GM19035 (cell line): ENCODE data around the gene OLIG2.

Experiments
- ATAC-seq: cut with Tn5 transposase; IDR thresholded peaks from one replicate; pipeline ENCODE4 v1.9.1; 2021; ENCODE audit not compliant: unreplicated experiment

Gene OLIG2

DNA sequence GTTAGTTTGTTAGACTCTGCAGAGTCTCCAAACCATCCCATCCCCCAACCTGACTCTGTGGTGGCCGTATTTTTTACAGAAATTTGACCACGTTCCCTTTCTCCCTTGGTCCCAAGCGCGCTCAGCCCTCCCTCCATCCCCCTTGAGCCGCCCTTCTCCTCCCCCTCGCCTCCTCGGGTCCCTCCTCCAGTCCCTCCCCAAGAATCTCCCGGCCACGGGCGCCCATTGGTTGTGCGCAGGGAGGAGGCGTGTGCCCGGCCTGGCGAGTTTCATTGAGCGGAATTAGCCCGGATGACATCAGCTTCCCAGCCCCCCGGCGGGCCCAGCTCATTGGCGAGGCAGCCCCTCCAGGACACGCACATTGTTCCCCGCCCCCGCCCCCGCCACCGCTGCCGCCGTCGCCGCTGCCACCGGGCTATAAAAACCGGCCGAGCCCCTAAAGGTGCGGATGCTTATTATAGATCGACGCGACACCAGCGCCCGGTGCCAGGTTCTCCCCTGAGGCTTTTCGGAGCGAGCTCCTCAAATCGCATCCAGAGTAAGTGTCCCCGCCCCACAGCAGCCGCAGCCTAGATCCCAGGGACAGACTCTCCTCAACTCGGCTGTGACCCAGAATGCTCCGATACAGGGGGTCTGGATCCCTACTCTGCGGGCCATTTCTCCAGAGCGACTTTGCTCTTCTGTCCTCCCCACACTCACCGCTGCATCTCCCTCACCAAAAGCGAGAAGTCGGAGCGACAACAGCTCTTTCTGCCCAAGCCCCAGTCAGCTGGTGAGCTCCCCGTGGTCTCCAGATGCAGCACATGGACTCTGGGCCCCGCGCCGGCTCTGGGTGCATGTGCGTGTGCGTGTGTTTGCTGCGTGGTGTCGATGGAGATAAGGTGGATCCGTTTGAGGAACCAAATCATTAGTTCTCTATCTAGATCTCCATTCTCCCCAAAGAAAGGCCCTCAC is at the start of gene OLIG2:
OLIG2 (plus strand) TSS at position 447 of the 954 bp plus-strand sequence. CDS start 928 bp downstream, outside the sequence.
- ATAC-seq, result no peak

DNA sequence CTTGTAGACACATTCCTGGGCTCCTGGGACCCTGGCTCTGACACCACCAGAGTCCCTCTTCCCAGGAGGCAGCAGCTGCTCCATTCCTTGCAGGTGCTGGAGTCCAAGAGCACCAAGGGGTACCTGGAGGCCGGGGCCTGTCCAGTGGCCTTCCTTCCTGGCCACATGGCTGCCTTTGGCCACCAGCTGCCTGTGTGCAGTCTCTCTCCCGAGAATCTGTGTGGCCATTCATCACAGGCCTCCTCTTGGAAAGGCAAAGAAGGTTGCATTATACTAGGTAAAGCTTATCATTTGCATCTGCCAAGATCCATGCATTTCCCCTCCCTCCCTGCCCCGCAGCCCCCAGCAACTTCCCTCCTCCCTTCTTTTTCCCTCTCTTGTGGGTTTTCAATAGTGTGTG is 48.9 kb upstream of the OLIG2 start:
- no peak for ATAC-seq

DNA sequence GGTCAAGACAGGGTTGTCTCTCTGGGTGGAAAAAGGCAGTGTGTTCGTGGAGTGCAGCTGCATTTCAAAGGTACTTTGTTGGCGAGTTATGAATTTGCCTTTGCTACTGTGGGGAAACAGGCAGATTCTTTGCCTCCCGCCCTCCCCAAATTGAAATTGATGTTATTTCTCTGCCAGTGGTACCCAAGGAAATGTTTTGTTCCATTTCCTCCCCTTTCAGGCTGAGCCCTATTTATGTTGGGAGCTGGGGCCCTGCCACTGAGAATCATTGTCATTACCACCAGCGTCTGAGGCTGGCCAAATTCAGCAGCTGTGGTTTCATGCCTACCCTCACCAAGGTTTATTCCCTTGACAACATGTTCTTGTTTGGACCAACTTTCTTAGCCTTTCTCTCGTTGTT is 48.5 kb upstream of the OLIG2 start:
- no peak for ATAC-seq

DNA sequence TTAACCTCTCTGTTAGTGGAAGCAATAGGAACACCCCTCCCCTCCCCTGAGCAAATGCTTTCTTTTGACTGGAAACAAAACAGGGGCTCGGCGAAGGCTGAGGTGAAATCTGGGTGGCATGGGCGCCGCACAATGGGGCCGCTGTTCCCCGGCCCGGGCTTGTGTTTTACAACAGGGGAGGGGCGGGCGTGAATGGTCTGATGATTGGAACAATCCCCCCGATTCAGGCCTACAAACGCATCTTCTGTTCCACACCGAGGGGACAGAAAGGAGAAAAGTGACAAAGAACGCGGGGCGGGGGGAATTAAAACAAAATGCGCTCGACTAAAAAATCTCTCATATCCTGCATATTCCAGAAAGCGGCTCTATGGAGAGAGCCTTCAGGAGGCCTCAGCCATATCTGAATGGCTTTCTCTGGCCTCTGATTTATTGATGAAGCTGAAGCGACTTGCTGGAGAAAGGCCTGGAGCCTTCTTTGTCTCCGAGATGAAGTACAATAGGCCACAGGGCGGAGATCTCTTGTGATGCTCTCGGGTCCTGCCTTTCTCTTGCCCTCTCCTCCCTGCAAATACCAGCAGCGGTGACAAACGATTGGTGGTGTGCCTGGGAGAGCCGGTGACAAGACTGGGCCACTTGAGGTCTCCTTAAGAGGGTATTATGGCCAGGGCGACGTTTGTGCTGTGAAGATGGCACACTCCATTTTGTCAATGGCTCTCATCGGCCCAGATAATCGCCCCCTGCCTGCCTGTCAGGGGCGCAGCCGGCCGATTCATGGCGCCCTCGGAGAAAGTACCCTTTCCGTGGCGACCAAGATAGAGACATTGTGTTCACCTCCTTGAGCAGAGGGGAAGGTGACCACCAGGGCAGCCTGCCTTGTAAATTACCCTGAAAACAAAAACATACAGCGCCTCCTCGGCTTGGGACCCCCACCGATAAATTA is 47.1 kb upstream of the OLIG2 start:
- no peak for ATAC-seq

DNA sequence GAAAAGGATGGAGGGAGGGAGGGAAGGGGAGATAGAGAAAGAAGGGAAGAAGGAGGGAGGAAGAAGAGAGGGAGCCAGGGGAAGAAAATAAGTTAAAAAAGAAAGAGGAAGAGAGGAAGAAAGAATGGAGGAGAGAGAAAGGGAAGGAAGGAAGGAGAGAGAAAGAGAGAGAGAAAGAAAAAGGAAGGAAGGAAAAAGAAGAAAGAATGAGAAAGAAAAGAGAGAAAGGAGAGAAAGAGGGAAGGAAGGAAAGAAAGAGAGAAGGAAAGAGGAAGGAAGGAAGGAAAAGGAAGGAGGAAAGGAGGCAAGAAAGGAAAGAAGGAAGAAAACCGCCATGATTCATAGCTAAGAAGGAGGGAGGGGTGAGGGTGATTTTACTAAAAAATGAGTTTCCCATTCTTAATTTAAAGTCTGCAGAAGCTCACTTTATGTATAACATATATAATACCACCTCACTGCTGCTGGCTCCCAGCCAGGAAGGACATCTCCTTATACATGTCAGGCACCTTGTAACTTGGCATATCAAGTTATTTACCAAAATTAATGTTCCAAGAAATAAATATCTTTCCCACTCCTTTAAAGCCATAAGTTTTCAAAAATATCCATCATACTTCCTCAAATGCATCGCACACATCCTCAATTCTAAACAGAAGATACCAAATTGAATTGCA is 46.0 kb upstream of the OLIG2 start:
- ATAC-seq, result no peak

DNA sequence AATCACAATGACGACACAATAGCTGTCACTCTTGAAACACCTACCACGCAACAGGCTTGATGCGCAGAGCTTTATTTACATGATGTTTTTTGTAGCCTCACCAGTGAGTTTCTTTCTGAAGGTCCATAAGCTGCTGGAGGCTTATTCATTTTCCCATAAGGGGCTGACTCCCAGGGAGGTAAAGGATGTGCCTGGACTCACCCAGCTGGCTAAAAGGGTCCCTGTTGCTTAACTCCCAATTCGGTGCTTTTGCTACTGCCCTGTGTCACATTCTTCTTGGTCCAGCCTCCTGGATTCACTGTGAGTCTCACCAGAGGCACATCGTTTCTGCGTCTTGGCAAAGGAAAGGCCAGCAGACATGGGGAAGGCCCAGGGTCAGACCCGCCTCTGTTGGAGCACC is 44.6 kb upstream of the OLIG2 start:
- ATAC-seq, result no peak

DNA sequence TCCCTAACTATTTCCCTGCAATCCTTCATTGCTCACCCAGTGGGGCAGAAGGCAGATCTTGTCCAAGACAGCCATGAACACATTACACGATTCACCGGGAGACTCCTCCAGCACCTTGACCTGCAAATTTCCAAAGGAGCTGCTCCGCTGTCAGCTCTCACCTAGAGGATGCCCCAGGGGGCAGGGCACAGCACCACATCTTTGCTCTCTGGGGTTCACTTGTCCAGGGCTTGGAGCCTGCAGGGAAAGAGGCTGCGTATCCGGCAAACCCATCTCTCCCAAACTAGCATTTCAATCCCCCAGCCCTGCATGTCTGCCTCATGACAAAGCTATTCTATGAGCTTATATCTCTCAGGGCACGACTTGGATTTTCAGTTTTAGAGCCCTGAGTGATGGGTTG is 35.1 kb upstream of the OLIG2 start:
- no peak for ATAC-seq

DNA sequence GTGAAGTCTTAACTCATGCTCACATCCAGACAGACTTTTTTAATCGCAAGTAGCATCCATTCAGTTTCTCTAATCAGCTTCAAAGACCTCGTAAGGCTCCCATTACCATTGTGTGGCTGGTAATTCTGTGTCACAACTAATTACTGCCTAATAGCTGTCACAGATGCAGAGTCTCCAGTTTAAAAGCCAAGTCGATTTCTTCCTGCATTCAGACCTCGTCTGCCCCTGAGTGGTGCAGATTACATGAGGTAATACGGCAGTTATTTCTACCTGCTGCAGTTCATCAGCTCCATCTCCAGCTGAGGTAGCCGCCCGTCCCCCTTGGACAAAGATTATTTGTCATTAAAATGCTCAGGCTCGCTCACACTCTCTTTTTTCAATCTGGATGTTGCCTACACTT is 34.4 kb upstream of the OLIG2 start:
- ATAC-seq, result no peak

DNA sequence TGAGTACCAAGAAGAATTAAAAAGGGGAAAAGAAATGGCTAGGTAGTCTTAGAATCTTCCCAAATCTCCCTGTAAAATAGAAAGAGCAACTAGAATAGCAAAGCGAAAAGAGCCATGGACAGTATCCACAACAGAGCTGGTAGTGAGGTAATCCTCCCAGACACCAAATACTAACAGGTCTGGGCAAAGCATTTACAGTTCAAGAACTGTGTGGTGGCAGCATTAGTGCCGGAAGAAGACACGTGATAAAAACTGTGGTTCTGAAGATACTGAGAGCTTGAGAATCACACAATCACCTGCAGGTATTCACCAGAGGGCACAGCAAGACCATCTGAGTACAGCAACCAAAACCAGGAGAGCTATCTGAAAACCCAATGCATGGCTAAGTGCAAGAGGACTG is 31.8 kb upstream of the OLIG2 start:
- no peak for ATAC-seq

DNA sequence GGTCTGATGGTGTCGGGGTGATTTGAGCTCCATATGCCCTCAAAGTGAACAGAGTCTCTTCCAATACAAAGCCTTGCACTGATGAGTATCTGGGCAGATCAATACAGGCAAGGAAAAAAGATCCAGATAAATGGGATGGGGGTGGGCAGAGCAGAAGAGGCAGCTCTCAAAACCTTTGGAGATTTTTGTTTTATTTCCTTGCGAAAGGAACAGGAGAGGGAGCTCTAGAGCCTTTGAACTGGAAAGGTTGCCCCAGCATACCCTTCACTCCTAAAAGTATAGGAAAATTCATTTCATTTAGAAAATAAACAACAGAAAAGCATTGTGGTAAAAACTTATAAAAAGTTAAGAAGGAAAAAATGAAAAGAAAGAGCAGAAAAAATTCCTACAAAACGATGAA is 31.4 kb upstream of the OLIG2 start:
- ATAC-seq, result no peak

DNA sequence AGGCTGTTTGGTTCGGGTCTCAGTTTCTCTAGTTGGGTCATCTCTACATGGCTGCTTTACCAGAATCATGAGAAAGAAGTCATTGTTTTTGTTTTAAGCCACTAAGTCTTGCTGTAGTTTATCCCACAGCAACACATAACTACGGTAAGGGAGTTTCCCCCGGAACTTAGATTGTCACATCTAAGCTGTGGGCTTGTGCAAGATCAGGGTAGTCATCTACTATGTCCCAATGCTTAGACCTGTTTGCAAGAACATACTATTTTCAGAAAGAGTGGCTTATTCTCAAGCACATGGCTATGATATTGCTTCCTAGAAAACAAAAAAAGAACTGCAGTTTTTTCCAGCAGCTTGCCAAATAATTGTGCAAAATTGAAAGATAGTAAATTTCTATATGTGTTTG is 18.0 kb upstream of the OLIG2 start:
- ATAC-seq, result no peak

DNA sequence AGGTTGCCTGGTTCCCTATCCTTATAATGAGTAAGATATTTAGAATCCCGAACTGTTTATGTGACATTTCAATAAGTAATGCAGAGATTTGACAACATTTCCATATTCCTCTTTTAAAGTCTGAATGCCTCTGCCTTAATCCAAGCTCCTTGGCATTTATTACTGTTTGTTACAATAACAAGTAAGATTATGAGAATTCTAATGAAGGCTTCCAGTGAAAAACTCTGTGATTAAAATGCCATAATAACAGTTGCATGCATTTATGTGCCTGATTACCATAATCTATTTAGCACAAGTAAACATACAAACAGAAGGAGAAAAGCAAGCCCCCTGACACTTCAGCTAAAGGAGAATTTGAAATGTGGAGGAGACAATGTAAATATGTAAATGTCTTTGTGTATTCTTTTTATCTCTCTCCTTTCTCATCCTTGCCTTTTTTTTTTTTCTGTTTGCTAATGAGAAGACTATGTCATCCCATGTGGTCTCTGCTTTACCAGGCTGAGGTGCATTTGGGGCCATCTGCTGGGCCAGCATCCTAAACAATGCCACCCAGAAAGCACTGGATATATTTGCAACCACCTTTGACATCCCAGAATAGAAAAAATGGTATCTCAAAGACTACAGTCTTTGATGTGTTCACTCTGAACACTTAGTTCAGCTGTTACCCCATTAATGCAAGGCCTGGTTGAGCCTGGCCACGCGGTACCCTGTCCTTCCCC is 17.2 kb upstream of the OLIG2 start:
- no peak for ATAC-seq

DNA sequence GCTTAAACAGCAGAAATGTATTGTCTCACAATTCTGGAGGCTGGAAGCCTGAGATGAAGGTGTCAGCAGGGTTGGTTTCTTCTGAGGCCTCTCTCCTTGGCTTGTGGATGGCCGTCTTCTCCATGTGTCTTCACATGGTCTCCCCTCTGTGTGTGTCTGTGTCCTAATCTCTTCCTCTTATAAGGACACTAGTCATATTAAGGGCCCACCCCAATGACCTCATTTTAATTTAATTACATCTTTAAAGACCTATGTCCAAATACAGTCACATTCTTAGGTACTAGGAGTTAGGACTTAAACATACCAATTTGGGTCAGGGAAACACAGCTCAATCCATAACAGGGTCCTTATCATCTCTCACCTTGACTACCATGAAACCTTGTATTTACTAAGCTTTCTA is 14.8 kb upstream of the OLIG2 start:
- no peak for ATAC-seq

DNA sequence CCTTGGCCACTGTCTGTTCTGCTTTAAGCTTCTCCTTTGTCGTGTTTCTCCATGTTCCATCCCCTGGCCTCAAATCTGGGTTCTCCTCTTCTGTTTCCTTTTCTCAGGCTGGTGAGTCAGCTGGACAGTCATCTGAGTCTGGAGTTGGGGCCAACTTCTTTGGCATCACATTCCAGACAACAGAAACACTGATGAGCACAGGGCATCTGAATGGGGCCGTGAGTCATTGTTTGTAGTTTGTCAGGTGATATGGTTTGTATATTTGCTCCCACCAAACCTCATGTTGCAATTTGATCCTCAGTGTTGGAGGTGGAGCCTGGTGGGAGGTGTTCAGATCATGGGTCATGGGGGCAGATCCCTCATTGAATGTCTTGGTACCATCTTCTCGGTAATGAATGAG is 14.3 kb upstream of the OLIG2 start:
- ATAC-seq, result no peak

DNA sequence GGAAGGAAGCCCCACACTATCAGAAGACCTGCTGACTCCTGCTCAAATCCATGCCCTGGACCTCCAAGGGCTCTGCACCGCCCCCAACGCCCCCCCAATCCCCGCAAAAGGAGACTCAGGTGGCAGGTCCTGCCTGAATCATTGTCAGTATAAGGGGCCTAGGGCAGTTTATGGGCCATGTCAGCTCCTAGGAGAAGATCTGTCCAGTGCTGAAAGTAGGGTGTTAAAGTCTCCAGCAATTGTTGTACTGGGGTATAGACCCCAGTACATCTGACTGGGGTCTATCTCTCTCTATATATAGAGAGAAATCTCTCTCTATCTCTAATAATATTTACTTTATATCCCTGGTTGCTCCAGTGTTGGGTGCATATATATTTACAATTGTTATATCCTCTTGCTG is 12.1 kb upstream of the OLIG2 start:
- no peak for ATAC-seq

DNA sequence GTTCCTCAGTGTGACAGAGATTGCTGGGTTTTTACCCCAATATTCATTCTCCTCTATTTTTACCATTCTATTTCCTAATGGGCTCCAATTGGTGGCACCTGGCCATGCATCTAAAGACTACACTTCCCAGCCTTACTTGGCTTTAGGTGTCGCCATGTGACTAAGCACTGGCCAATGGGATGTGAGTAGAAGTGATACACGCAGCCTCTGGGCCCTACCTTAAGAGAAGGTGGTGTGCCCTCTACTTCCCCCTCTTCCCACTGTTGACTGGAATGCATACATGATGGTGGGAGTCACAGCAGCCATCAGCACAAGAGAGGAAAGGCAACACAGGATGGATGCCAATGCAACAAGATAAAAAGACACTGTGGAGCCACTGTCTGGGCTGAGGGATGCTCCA is 11.4 kb upstream of the OLIG2 start:
- no peak for ATAC-seq

DNA sequence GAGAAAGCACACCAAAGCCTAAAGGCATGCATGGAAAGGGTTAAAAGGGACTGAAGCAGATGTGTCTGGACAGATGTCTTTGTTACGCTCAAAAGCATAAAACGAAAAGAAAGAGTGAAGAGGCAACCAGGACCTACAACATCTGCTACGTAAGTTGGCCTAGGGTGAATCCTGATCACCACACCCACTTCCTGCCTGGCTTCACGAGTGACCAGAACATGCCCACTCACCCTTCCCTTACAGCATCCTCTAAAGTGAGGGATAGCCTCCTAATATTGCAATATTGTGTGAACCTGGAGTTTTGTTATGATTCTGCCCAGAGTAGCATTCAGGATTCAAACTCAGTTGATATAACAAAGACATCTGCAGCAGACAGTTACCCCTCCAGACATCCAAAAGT is 10.6 kb upstream of the OLIG2 start:
- ATAC-seq, result no peak

DNA sequence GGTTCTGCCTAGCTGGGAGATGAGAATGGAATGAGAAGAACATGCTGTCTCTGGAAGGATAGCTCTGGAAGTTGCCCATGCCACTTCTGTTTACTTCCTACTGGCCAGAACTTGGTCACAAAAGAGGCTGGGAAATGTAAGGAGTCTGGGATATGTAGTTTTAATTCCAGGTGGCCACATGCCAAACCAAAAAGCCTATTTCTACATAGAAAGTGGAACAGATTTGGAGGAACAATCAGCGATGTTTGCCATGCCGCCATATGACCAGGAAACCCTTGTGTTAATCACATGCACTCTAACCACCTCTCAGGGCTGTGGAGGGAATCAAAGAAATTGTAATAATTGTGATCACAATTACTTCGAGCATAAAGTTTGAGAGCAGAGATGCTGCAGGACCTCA is 10.0 kb upstream of the OLIG2 start:
- no peak for ATAC-seq

DNA sequence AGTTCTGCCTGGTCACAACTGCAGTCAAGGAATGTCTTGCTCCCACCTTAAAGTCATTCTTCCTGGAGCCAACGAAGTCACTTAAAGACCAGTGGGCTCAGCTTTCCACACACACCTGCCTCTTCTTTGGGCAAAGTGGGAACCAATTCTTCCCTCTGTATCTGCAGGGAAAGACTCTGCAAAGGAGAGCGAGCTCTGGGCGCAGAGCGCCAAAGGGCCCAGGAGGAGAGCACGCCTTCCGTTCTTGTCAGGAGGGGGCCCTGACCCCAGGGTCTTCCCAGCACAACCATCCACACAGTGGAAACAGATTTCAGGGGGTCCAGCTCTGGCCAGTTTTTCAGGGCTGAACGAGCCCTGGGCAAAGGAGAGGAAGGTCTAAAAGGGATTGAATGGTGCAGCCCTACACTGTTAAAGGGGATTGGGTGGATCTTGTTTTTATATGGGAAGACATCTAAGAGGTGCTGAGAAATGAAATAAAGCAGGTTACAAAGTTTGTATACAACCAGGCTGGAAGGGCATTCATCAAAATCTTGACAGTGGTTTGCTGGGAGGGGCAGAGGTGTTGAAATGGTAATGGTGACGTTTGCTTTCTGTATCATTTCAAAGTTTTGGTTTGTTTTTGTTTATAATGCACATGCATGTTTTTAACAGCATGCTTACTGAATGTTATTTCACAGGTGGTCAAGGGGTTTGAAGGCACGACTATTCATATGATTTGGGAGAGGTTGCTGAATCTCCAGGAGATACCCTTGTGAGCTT is 6.8 kb upstream of the OLIG2 start:
- no peak for ATAC-seq

DNA sequence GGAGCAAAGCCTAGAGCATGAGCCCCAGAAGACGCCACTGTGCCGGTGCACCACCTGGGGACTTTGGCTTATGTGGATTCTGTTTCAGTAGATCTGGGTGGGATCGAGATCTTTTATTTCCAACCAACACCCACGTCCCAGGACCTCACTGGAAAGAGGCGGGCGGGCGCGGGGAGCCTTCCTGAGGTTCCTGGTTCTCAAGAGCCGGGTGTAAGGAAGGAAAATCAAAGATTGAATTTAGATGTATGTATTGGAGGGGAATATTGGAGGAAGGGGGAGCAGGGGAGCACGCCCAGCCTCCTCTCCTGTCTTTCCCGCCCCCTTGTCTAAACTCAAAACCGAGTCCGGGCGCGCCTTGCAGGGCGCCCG is 6.2 kb upstream of the OLIG2 start:
- no peak for ATAC-seq
